ENCODE measurements around the gene GP1BB. TPM values are rescaled to one million over a fixed set of nuclear protein-coding genes. Genes with fewer than 3 reads are reported as not detected.
"Not testable (repeated sequence)": the region's sequence is repeated elsewhere in the genome, so short reads cannot be mapped to it uniquely, and the experiment has no call there.

GP1BB gene
- total RNA-seq, 2 donors from 2014 or later, result 0.40 TPM; not detected in 1

GRCh38 chr22:19721330-19722177 is 1.8 kb upstream of the GP1BB start:
- ATAC-seq, result no peak
- no peak for DNase-seq
- intact Hi-C loops (cut with DNase I, micrococcal nuclease), result no loop called here

- DNase-seq (no peak), ATAC-seq (no peak)
- intact Hi-C loops (cut with DNase I, micrococcal nuclease), result no loop called here
Observed at GRCh38 chr22:19722178-19722981, 959 bp upstream of the GP1BB start.

- intact Hi-C loops (cut with DNase I, micrococcal nuclease), result no loop called here
- peak; percentile 4 for ATAC-seq
- DNase-seq, result no peak
Observed at GRCh38 chr22:19722982-19723231, 432 bp upstream of the GP1BB start.

- DNase-seq (no peak), ATAC-seq (peak; percentile 36)
- intact Hi-C loops (cut with DNase I, micrococcal nuclease), result no loop called here
Observed at GRCh38 chr22:19723983-19724827, 866 bp downstream of the GP1BB start.

GRCh38 chr22:19724927-19725661 is 1.8 kb downstream of the GP1BB start:
- intact Hi-C loops (cut with DNase I, micrococcal nuclease), result no loop called here
- ATAC-seq, result no peak
- no peak for DNase-seq

- DNase-seq; intact Hi-C loops (cut with DNase I, micrococcal nuclease); ATAC-seq: not testable (repeated sequence)
Observed at GRCh38 chr22:19726064-19726788, 2.9 kb downstream of the GP1BB start.

- intact Hi-C loops (cut with DNase I, micrococcal nuclease), result no loop called here
- ATAC-seq, result no peak
- no peak for DNase-seq
Observed at GRCh38 chr22:19727310-19728150, 4.2 kb downstream of the GP1BB start.

GRCh38 chr22:19728271-19728670 is 4.9 kb downstream of the GP1BB start:
- DNase-seq (no peak), ATAC-seq (no peak)
- intact Hi-C loops (cut with DNase I, micrococcal nuclease), result no loop called here

- intact Hi-C loops (cut with DNase I, micrococcal nuclease), result no loop called here
- DNase-seq (no peak), ATAC-seq (no peak)
Observed at GRCh38 chr22:19728836-19729235, 5.5 kb downstream of the GP1BB start.

- intact Hi-C loops (cut with DNase I, micrococcal nuclease), result no loop called here
- no peak for DNase-seq
- ATAC-seq, result no peak
Observed at GRCh38 chr22:19729507-19729906, 6.2 kb downstream of the GP1BB start.

GRCh38 chr22:19730198-19730597 is 6.9 kb downstream of the GP1BB start:
- ATAC-seq, result peak; percentile 26
- intact Hi-C loops (cut with DNase I, micrococcal nuclease), result loop anchor here (5.0 kb wide), 2 partner anchors 177 to 182 kb away; no protein-coding TSS in a partner anchor
- DNase-seq, result no peak

GRCh38 chr22:19730655-19731360 is 7.5 kb downstream of the GP1BB start:
- peak; percentile 91 for ATAC-seq
- peak; percentile 53 to 87 for DNase-seq
- intact Hi-C loops (cut with DNase I, micrococcal nuclease), result loop anchor here (5.0 kb wide), 2 partner anchors 176 to 181 kb away; no protein-coding TSS in a partner anchor

GRCh38 chr22:19731361-19732135 is 8.2 kb downstream of the GP1BB start:
- intact Hi-C loops (cut with DNase I, micrococcal nuclease), result loop anchor here (5.0 kb wide), 2 partner anchors 176 to 181 kb away; no protein-coding TSS in a partner anchor
- DNase-seq, result no peak
- no peak for ATAC-seq

GRCh38 chr22:19732403-19733113 is 9.2 kb downstream of the GP1BB start:
- ATAC-seq (no peak), DNase-seq (no peak)
- intact Hi-C loops (cut with DNase I, micrococcal nuclease), result loop anchor here (5.0 kb wide), 2 partner anchors 175 to 180 kb away; no protein-coding TSS in a partner anchor

- ATAC-seq (no peak), DNase-seq (no peak)
- intact Hi-C loops (cut with DNase I, micrococcal nuclease), result loop anchor here (5.0 kb wide), 2 partner anchors 174 to 179 kb away; no protein-coding TSS in a partner anchor
Observed at GRCh38 chr22:19733755-19734154, 10.4 kb downstream of the GP1BB start.
